Activated CD8-positive, alpha-beta T cell treated with anti-CD3 and anti-CD28 coated beads for 36 hours (primary cell): ENCODE measurements around the gene AUTS2. TPM values are rescaled to one million over a fixed set of nuclear protein-coding genes. Genes with fewer than 3 reads are reported as not detected.

ENCODE experiments used
- ATAC-seq: fragments of 200-7000 bp; cut with Tn5 transposase; one replicate; pipeline ENCODE4 v1.10.0; 2021; ENCODE audit warnings: mild to moderate bottlenecking, moderate library complexity
- CTCF ChIA-PET: fragments of 350-600 bp; sonication (Branson Sonifier 250); formaldehyde crosslinking; loops from one replicate; lab custom pipeline; 2021; ENCODE audit warnings: antibody characterized with exemption; lab: Charles Lee
- POLR2A ChIA-PET: fragments of 350-600 bp; sonication (Branson Sonifier 250); formaldehyde crosslinking; loops from one replicate; lab custom pipeline; 2021; ENCODE audit warnings: antibody characterized with exemption; lab: Charles Lee
- DNase-seq: peaks from one replicate; pipeline ENCODE4 v3.0.0-alpha.2; 2020
- H3K27ac Mint-ChIP-seq: one replicate; pipeline ENCODE4 v1.8.0; 2021; ENCODE audit warnings: mild to moderate bottlenecking, mixed read lengths
- H3K27me3 Mint-ChIP-seq: one replicate; pipeline ENCODE4 v1.8.0; 2021; ENCODE audit warnings: mixed read lengths
- H3K36me3 Mint-ChIP-seq: one replicate; pipeline ENCODE4 v1.8.0; 2021; ENCODE audit warnings: low read depth, mixed read lengths
- H3K4me1 Mint-ChIP-seq: one replicate; pipeline ENCODE4 v1.8.0; 2021; ENCODE audit warnings: low read depth, mixed read lengths
- H3K4me3 Mint-ChIP-seq: one replicate; pipeline ENCODE4 v1.8.0; 2021; ENCODE audit warnings: mild to moderate bottlenecking, moderate library complexity, mixed read lengths
- H3K9me3 Mint-ChIP-seq: one replicate; pipeline ENCODE4 v1.8.0; 2021; ENCODE audit warnings: mixed read lengths
- intact Hi-C: fragments of 100-400 bp; cut with micrococcal nuclease; formaldehyde crosslinking; loops from one replicate; pipeline ENCODE4 v1.10.0; 2022
- total RNA-seq, 2 experiments: library from RNA; stranded (reverse); gene quantifications; one replicate each; pipeline ENCODE4 v1.2.3, GENCODE V29; 2021
- TF ChIP-seq, protein P1 (sequence below): fragments of 200-600 bp; IDR thresholded peaks from one replicate; pipeline ENCODE4 v1.8.0; 2022; ENCODE audit warnings: antibody characterized with exemption, mild to moderate bottlenecking

AUTS2 gene
- total RNA-seq, 2 experiments from 2014 or later: 3.1 to 3.3 TPM

DNA sequence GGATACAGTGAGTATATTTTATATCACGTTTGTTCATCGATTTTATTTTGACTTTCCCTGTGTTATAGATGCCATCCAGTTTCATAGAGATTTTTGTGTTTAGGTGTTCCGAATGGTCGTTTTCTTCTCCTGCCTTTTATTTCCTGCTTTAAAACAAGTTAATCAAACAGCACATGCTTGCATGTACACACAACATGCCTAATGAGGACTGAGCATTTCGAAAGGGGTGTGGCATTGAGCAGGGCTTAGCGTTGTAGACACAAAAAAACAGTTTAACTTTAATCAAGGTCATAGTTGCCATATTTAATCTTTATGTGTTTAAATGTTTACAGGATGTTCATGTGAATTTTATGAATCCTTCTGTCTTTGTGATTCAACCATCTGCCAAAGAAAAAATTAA lies 1103.2 kb downstream of the AUTS2 start:
- ChIA-PET CTCF (no interaction called here), POLR2A (interaction anchor here (0.6 kb wide), 1 partner anchor 398 kb away, joined by 3 read pairs; no protein-coding TSS in a partner anchor)
- ATAC-seq (no peak), DNase-seq (no peak)
- Mint-ChIP-seq H3K4me3 (no peak overlapping the region), H3K27ac (no peak overlapping the region), H3K27me3 (peaks cover 15% of the 10 kb centered on the region), H3K36me3 (no peaks in the 10 kb centered on the region), H3K9me3 (no peaks in the 10 kb centered on the region), H3K4me1 (peaks cover 5% of the 10 kb centered on the region)
- TF ChIP-seq, protein P1, sequence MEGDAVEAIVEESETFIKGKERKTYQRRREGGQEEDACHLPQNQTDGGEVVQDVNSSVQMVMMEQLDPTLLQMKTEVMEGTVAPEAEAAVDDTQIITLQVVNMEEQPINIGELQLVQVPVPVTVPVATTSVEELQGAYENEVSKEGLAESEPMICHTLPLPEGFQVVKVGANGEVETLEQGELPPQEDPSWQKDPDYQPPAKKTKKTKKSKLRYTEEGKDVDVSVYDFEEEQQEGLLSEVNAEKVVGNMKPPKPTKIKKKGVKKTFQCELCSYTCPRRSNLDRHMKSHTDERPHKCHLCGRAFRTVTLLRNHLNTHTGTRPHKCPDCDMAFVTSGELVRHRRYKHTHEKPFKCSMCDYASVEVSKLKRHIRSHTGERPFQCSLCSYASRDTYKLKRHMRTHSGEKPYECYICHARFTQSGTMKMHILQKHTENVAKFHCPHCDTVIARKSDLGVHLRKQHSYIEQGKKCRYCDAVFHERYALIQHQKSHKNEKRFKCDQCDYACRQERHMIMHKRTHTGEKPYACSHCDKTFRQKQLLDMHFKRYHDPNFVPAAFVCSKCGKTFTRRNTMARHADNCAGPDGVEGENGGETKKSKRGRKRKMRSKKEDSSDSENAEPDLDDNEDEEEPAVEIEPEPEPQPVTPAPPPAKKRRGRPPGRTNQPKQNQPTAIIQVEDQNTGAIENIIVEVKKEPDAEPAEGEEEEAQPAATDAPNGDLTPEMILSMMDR: no peak
- intact Hi-C loops: no loop called here

DNA sequence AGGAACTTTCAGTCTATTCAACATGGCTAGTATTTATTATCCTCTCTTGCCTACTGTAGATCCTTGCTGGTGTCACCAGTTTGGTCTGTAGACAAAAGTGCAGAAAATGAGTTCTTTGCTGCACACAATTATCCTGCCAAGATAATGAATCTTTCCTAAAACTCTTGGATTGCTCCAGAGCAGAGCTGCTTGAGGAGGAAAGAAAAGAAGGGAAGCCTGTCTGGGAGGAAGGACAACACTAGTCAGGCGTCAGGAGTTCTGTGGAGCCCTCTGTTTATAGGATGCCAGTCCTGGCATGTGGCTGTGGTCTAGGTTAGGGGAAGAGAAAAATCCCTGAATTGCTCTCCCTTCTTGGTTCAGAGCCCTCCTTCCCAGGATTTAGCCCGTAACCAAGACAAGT lies 1103.7 kb downstream of the AUTS2 start:
- H3K27me3 Mint-ChIP-seq: peaks cover 10% of the 10 kb centered on the region
- H3K27ac Mint-ChIP-seq: no peak overlapping the region
- H3K4me1 Mint-ChIP-seq: peaks cover 2% of the 10 kb centered on the region

DNA sequence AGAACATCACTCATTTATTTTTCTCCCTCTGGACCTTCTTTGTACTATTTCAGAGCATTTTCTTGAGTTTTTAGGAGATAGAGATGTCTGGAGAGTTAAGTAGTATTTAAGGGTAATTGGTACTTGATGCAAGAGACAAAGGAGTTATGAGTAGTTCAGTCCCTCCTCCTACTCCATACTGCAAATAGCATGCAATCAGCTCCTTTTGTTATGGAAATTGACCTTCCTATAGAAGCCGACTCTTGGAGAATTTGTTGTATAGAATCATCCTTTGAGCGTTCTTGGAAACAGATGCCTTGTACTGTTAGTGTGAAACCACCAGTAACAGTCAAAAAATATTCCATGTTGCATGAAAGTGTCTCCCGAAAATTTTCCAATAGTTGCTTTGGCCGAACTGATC lies 1105.5 kb downstream of the AUTS2 start:
- H3K27ac Mint-ChIP-seq: no peak overlapping the region
- POLR2A ChIA-PET: interaction anchor here (0.9 kb wide), 1 partner anchor 31 kb away, joined by 3 read pairs; no protein-coding TSS in a partner anchor
- H3K4me1 Mint-ChIP-seq: no peaks in the 10 kb centered on the region
- CTCF ChIA-PET: no interaction called here
- TF ChIP-seq, protein P1: no peak
- H3K4me3 Mint-ChIP-seq: no peak overlapping the region
- no peaks in the 10 kb centered on the region for H3K36me3 Mint-ChIP-seq
- no peak for ATAC-seq
- intact Hi-C loops: no loop called here
- H3K27me3 Mint-ChIP-seq: no peaks in the 10 kb centered on the region
- DNase-seq: no peak
- H3K9me3 Mint-ChIP-seq: no peaks in the 10 kb centered on the region

More for the DNA sequence above, 1103.7 kb downstream of the AUTS2 start:
- no peak for DNase-seq
- H3K9me3 Mint-ChIP-seq: no peaks in the 10 kb centered on the region
- TF ChIP-seq, protein P1: no peak
- intact Hi-C loops: no loop called here
- H3K36me3 Mint-ChIP-seq: no peaks in the 10 kb centered on the region
- no peak overlapping the region for H3K4me3 Mint-ChIP-seq
- no peak for ATAC-seq
- ChIA-PET POLR2A (no interaction called here), CTCF (no interaction called here)

DNA sequence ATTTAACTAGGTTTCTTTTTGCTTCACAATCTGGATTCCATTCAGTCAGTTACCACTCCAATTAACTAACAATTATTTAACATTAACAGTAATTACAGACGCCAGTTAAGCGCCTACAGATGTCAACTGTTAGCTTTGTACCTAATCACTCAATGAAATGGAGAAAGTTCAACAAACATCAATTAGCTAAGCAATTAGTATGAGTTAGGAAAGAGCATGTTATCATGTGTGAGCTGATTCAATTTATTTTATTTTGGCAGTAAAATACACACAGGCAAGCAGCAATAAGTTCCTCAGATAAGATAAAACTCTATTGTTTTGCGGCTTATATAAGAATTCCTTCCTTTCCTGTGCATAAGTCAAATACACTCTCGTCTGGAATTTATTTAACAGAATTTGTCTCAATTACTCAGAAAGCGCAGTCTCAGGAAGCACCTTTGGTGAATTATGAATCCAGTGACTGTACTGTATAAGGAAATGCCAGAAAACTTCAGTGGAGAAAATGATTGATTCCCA lies 1106.6 kb downstream of the AUTS2 start:
- ATAC-seq (no peak), DNase-seq (no peak)
- ChIA-PET POLR2A (no interaction called here), CTCF (no interaction called here)
- TF ChIP-seq, protein P1: no peak
- Mint-ChIP-seq H3K27me3 (no peaks in the 10 kb centered on the region), H3K4me3 (no peak overlapping the region), H3K27ac (no peak overlapping the region), H3K36me3 (no peaks in the 10 kb centered on the region), H3K9me3 (no peaks in the 10 kb centered on the region), H3K4me1 (no peaks in the 10 kb centered on the region)
- intact Hi-C loops: no loop called here

DNA sequence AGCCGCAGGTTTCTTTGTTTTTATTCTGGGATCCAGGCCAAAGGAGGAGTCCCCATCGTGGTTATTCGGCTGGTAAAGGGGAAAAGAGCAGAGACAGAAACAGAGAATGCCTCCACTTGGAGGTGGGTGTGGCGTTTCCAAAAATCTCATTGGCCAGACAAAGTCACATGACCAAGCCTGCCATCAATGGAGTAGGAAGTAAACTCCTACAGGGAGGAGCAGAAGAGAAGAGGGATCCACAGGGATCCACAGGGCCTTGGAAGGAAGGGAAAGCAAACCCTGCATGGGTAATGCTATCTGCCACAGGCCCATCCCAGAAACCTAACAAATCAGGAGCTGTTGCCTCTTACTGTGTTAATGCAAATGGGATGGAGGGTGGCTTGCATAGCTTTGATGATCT lies 1107.9 kb downstream of the AUTS2 start:
- intact Hi-C loops: no loop called here
- ChIA-PET CTCF (interaction anchor here (5.3 kb wide), 1 partner anchor 8 kb away, joined by 25 read pairs; no protein-coding TSS in a partner anchor), POLR2A (interaction anchor here (0.6 kb wide), 1 partner anchor 14 kb away, joined by 4 read pairs; no protein-coding TSS in a partner anchor)
- H3K9me3 Mint-ChIP-seq: no peaks in the 10 kb centered on the region
- ATAC-seq: no peak
- H3K4me1 Mint-ChIP-seq: peaks cover 3% of the 10 kb centered on the region
- H3K27me3 Mint-ChIP-seq: no peaks in the 10 kb centered on the region
- H3K36me3 Mint-ChIP-seq: no peaks in the 10 kb centered on the region
- DNase-seq: no peak
- TF ChIP-seq, protein P1: no peak
- H3K27ac Mint-ChIP-seq: no peak overlapping the region
- no peak overlapping the region for H3K4me3 Mint-ChIP-seq
